Left forelimb (tissue), 1 donor: ENCODE results near the gene POU2F2.
A peak's percentile ranks its signal among the peaks of the same experiment; 100 is the strongest.

Experiments used
- DNase-seq: peaks from one replicate; pipeline ENCODE4 v3.0.0-alpha.2; 2018; ENCODE audit warnings: low spot score

The POU2F2 gene

GRCh38 chr19:42154471-42155323 is 22.5 kb upstream of the POU2F2 start:
- DNase-seq = no peak

GRCh38 chr19:42153672-42154433 is 21.6 kb upstream of the POU2F2 start:
- no peak for DNase-seq

GRCh38 chr19:42152910-42153671 is 20.8 kb upstream of the POU2F2 start:
- DNase-seq = no peak

GRCh38 chr19:42151782-42152684 is 19.8 kb upstream of the POU2F2 start:
- no peak for DNase-seq

- DNase-seq = no peak
Measured at GRCh38 chr19:42150911-42151361, 18.7 kb upstream of the POU2F2 start.

- DNase-seq = no peak
Measured at GRCh38 chr19:42150364-42150763, 18.1 kb upstream of the POU2F2 start.

- DNase-seq = no peak
Measured at GRCh38 chr19:42149447-42150202, 17.4 kb upstream of the POU2F2 start.

- no peak for DNase-seq
Measured at GRCh38 chr19:42148266-42148665, 16.0 kb upstream of the POU2F2 start.

GRCh38 chr19:42143341-42144234 is 11.3 kb upstream of the POU2F2 start:
- no peak for DNase-seq

- no peak for DNase-seq
Measured at GRCh38 chr19:42140125-42140754, 8.0 kb upstream of the POU2F2 start.

GRCh38 chr19:42134535-42135070 is 2.4 kb upstream of the POU2F2 start:
- DNase-seq = no peak

GRCh38 chr19:42132851-42133528 is 744 bp upstream of the POU2F2 start:
- peak; percentile 73 for DNase-seq

- DNase-seq = no peak
Measured at GRCh38 chr19:42131149-42132029, 857 bp downstream of the POU2F2 start.

- DNase-seq = no peak
Measured at GRCh38 chr19:42130254-42130573, 2.0 kb downstream of the POU2F2 start.

- DNase-seq = peak; percentile 73
Measured at GRCh38 chr19:42129399-42130253, 2.6 kb downstream of the POU2F2 start.

- no peak for DNase-seq
Measured at GRCh38 chr19:42126574-42126973, 5.7 kb downstream of the POU2F2 start.
